ENCODE data around the gene SRPX.

- TF ChIP-seq POLR2A (IDR thresholded peaks at IDR 0.05) (no peak), CTCF (IDR thresholded peaks at IDR 0.05) (no peak)
These were observed 110.4 kb downstream of the SRPX start for GRCh38 chrX:38110231-38110630.

Data from ovary (tissue), 3 donors.